HepG2 (cell line): Measurements from ENCODE around the gene FAM32A. TPM values are rescaled to one million over a fixed set of nuclear protein-coding genes. Genes with fewer than 3 reads are reported as not detected.

ENCODE experiments used
- ATAC-seq: fragments of 200-7000 bp; cut with Tn5 transposase; 3 replicates; pipeline ENCODE4 v1.9.1; 2020; ENCODE audit warnings: mild to moderate bottlenecking, moderate library complexity
- BruUV-seq: library from RNA; stranded (reverse); fragments of 400-500 nt; replicated peaks from 2 replicates; lab custom pipeline; 2021; lab: Mats Ljungman, UMichigan
- CTCF ChIA-PET: fragments of 300-600 bp; formaldehyde crosslinking; extraction: SDS; loops from one replicate; lab custom pipeline; 2021; ENCODE audit warnings: low total read pairs, inconsistent platforms, low intra/inter-chr PET ratio; lab: Yijun Ruan, JAX
- POLR2A ChIA-PET: fragments of 350-600 bp; sonication (Branson Sonifier 250); formaldehyde crosslinking; loops from one replicate; lab custom pipeline; 2020; ENCODE audit warnings: antibody characterized with exemption, inconsistent platforms; lab: Yijun Ruan, JAX
- DNase-seq: peaks from one replicate; pipeline ENCODE4 v3.0.0-alpha.2; 2015; ENCODE audit warnings: low spot score
- FAIRE-seq: peaks from 3 replicates; lab custom pipeline; 2011; peaks lifted over from hg19 to GRCh38; lab: Jason Lieb, UNC
- H2AFZ ChIP-seq: one replicate; pipeline ENCODE4 v1.6.1; 2011; ENCODE audit warnings: low read length, inconsistent platforms
- H3K27ac ChIP-seq: fragments of 300-600 bp; 3 replicates; pipeline ENCODE4 v1.8.0; 2011; ENCODE audit warnings: mixed run types, mild to moderate bottlenecking, mixed read lengths, low read length, inconsistent platforms; ENCODE audit not compliant: insufficient read depth; ENCODE audit errors: extremely low read length
- H3K27me3 ChIP-seq, 2 experiments: fragments of 200-600 bp in 1 of 2; 2 replicates in 1 of 2; 3 replicates in 1 of 2; pipeline versions ENCODE4 v1.6.0 to v1.8.0; 2011; ENCODE audit warnings: low read length in 2 of 2, mild to moderate bottlenecking in 2 of 2, moderate library complexity in 2 of 2, inconsistent platforms in 1 of 2; ENCODE audit not compliant: insufficient read depth in 2 of 2, control insufficient read depth in 1 of 2
- H3K36me3 ChIP-seq, 2 experiments: fragments of 200-600 bp in 1 of 2; replicated peaks in 1 of 2; 2 replicates in 1 of 2; 3 replicates in 1 of 2; pipeline versions ENCODE4 v1.5.1 to v1.8.0; 2011; ENCODE audit warnings: low read length in 2 of 2, inconsistent platforms in 1 of 2; ENCODE audit not compliant: insufficient read depth in 2 of 2, control insufficient read depth in 1 of 2
- H3K4me1 ChIP-seq: 2 replicates; pipeline ENCODE4 v1.5.1; 2012; ENCODE audit warnings: low read length, inconsistent platforms; ENCODE audit not compliant: insufficient read depth
- H3K4me2 ChIP-seq: 2 replicates; pipeline ENCODE4 v1.6.0; 2011; ENCODE audit warnings: low read depth, low read length, inconsistent platforms
- H3K4me3 ChIP-seq, 3 experiments: fragments of 200-600 bp in 1 of 3; sonication (generic), shearing (Covaris generic) in 1 of 3; replicated peaks in 1 of 3; 2 replicates each; pipeline ENCODE4 v1.5.1; 2011 to 2016; ENCODE audit warnings: low read length in 3 of 3, inconsistent platforms in 2 of 3, low read depth in 2 of 3, mild to moderate bottlenecking in 2 of 3, control low read depth in 1 of 3, mixed read lengths in 1 of 3; ENCODE audit not compliant: insufficient read depth in 1 of 3
- H3K79me2 ChIP-seq: one replicate; pipeline ENCODE4 v1.6.1; 2011; ENCODE audit warnings: low read length, inconsistent platforms; ENCODE audit not compliant: insufficient read depth
- H3K9ac ChIP-seq: 2 replicates; pipeline ENCODE4 v1.6.0; 2011; ENCODE audit warnings: mild to moderate bottlenecking, low read depth, low read length, inconsistent platforms; ENCODE audit not compliant: insufficient read depth
- H3K9me3 ChIP-seq: 2 replicates; pipeline ENCODE4 v1.5.1; 2012; ENCODE audit warnings: mild to moderate bottlenecking, low read length
- H4K20me1 ChIP-seq: 2 replicates; pipeline ENCODE4 v1.6.0; 2011; ENCODE audit warnings: inconsistent platforms, mild to moderate bottlenecking, low read length, moderate library complexity; ENCODE audit not compliant: insufficient read depth
- PHF20 ChIP-seq: sonication (generic); formaldehyde crosslinking; IDR thresholded peaks from 2 replicates; pipeline ENCODE4 v1.5.0; 2020; ENCODE audit warnings: mild to moderate bottlenecking, missing genetic modification reagents
- SP1 ChIP-seq, 2 experiments: fragments of 450-650 bp in 1 of 2; sonication (generic) in 1 of 2; formaldehyde crosslinking in 1 of 2; IDR thresholded peaks; 2 replicates each; pipeline versions ENCODE4 v1.4.0 to v1.6.1; 2016 to 2020; ENCODE audit warnings: missing genetic modification reagents in 1 of 2
- TCF7 ChIP-seq: sonication (generic); IDR thresholded peaks from 2 replicates; pipeline ENCODE4 v1.6.1; 2016; ENCODE audit warnings: antibody characterized with exemption, low read depth
- ZBTB33 ChIP-seq: sonication (generic); formaldehyde crosslinking; IDR thresholded peaks from 2 replicates; pipeline ENCODE4 v1.4.0; 2020; ENCODE audit warnings: missing genetic modification reagents
- ZBTB38 ChIP-seq: sonication (generic); formaldehyde crosslinking; IDR thresholded peaks from 2 replicates; pipeline ENCODE4 v1.5.1; 2020; ENCODE audit warnings: mild to moderate bottlenecking, missing genetic modification reagents
- ZNF275 ChIP-seq: sonication (generic); formaldehyde crosslinking; IDR thresholded peaks from 2 replicates; pipeline ENCODE4 v1.8.0; 2022; ENCODE audit warnings: missing genetic modification reagents, mild to moderate bottlenecking, inconsistent platforms, borderline replicate concordance
- WGBS: methylation state at CpG from one replicate; pipeline ENCODE4 v1.1.6; 2017; ENCODE audit warnings: low lambda C conversion rate; 5-methylcytosine and 5-hydroxymethylcytosine counted together
- in situ Hi-C: cut with HindIII; loops from 2 replicates; pipeline ENCODE4 v1.10.0; 2017; ENCODE audit warnings: low pct_unique_long_range_greater_than_20kb; ENCODE audit not compliant: extremely low pct_ligation_motif_present
- intact Hi-C: fragments of 100-400 bp; cut with micrococcal nuclease; formaldehyde crosslinking; loops from one replicate; pipeline ENCODE4 v1.10.0; 2022; ENCODE audit not compliant: unreplicated experiment
- polyA plus RNA-seq, 8 experiments: library from polyadenylated mRNA; depleted of rRNA in 3 of 8; stranded (reverse) in 7 of 8; unstranded in 1 of 8; fragments of >200 nt; fragmentation: Illumina TruSeq in 4 of 8; extraction: Trizol in 4 of 8; gene quantifications; 2 replicates each; pipeline versions ENCODE4 v1.2.1 to v1.2.3, GENCODE V29; 2011 to 2016; ENCODE audit warnings: low read depth in 4 of 8, missing spikeins in 1 of 8, mixed read lengths in 1 of 8; ENCODE audit not compliant: insufficient read depth in 1 of 8
- total RNA-seq, 5 experiments: library from RNA; depleted of rRNA; stranded (reverse); fragments of >200 nt; fragmentation: Illumina TruSeq; extraction: Trizol; gene quantifications; 2 replicates each; pipeline ENCODE4 v1.2.3, GENCODE V29; 2016; ENCODE audit warnings: low read depth in 1 of 5

Gene FAM32A
- total and polyA plus RNA-seq, 2 of the 13 experiments (the other 11 are each of a cell fraction or from before 2014, with no cell fraction given): 85.8 to 86.2 TPM

GRCh38 chr19:16202320-16203255, 17.4 kb downstream of the FAM32A start:
- FAIRE-seq (no peak), ATAC-seq (no peak)
- Histone ChIP-seq H4K20me1 (no peaks in the 10 kb centered on the region), H3K79me2 (peaks cover 23% of the 10 kb centered on the region), H3K36me3 (peaks cover 17 to 32% of the 10 kb centered on the region in 2 experiments; a peak in 4 of 5 replicates), H3K9ac (no peak overlapping the region), H3K4me3 (no peak overlapping the region), H3K4me1 (peaks cover 55% of the 10 kb centered on the region), H3K27ac (no peak overlapping the region)
- intact Hi-C loops: no loop called here
- ChIA-PET POLR2A (no interaction called here), CTCF (no interaction called here)
- in situ Hi-C loops: no loop called here
- BruUV-seq: no TSS peak
- TF ChIP-seq SP1 (IDR thresholded peaks at IDR 0.05) (no peak), SP1 (CRISPR knock-in tag; IDR thresholded peaks at IDR 0.05) (no peak), ZBTB33 (CRISPR knock-in tag) (peak; percentile 90), PHF20 (CRISPR knock-in tag) (no peak), ZNF275 (CRISPR knock-in tag) (no peak), ZBTB38 (CRISPR knock-in tag) (0 out of 2 replicates have a peak, but pooled peaks have one; percentile 10), TCF7 (no peak)
- TF ChIP-seq, all 625 proteins: peak for 2
- no peak overlapping the region for H3K4me2 ChIP-seq
- WGBS: 87% methylated on average over 20 of the region's 22 CpGs
- H3K9me3 ChIP-seq: no peaks in the 10 kb centered on the region
- no peaks in the 10 kb centered on the region for H3K27me3 ChIP-seq
- no peak overlapping the region for H2AFZ ChIP-seq
- DNase-seq: no peak
